ENCODE measurements around the gene FTSJ1.

GRCh38 chrX:48456628-48457331 is 19.2 kb upstream of the FTSJ1 start:
- no peak for TF ChIP-seq CTCF (IDR thresholded peaks at IDR 0.05)
- no peak for TF ChIP-seq POLR2A (IDR thresholded peaks at IDR 0.05)
- TF ChIP-seq EP300 (IDR thresholded peaks at IDR 0.05) = no peak
